SK-N-SH treated with all-trans-retinoic acid at 6 μM for 48 hours (cell line): ENCODE results near the gene GDF7.

Experiments
- ATAC-seq: fragments of 200-7000 bp; cut with Tn5 transposase; 3 replicates; pipeline ENCODE4 v1.9.1; 2020; ENCODE audit warnings: mild to moderate bottlenecking, moderate library complexity
- ARNTL ChIP-seq: fragments of 450-650 bp; formaldehyde crosslinking; IDR thresholded peaks from 2 replicates; pipeline ENCODE4 v1.5.0; 2020; ENCODE audit warnings: low read depth, mild to moderate bottlenecking, moderate library complexity, borderline replicate concordance
- BACH2 ChIP-seq: fragments of 250-450 bp; sonication (Bioruptor Pico); IDR thresholded peaks from 2 replicates; pipeline ENCODE4 v1.9.0; 2021; ENCODE audit warnings: mild to moderate bottlenecking, borderline replicate concordance
- CREB5 ChIP-seq: fragments of 250-450 bp; sonication (Bioruptor Pico); IDR thresholded peaks from 2 replicates; pipeline ENCODE4 v1.5.1; 2020; ENCODE audit warnings: low read depth, mild to moderate bottlenecking, moderate library complexity
- CSRNP3 ChIP-seq: fragments of 250-450 bp; sonication (Bioruptor Pico); IDR thresholded peaks from 2 replicates; pipeline ENCODE4 v1.5.1; 2021; ENCODE audit warnings: mild to moderate bottlenecking, moderate library complexity
- ESRRG ChIP-seq: fragments of 250-450 bp; sonication (Bioruptor Pico); IDR thresholded peaks from 2 replicates; pipeline ENCODE4 v1.6.1; 2021; ENCODE audit warnings: mild to moderate bottlenecking
- GLIS3 ChIP-seq: fragments of 250-450 bp; sonication (Bioruptor Pico); IDR thresholded peaks from 2 replicates; pipeline ENCODE4 v1.5.0; 2020; ENCODE audit warnings: mild to moderate bottlenecking, moderate library complexity
- ISL1 ChIP-seq: fragments of 250-450 bp; sonication (Bioruptor Pico); IDR thresholded peaks from 2 replicates; pipeline ENCODE4 v2.1.2; 2022; ENCODE audit warnings: mild to moderate bottlenecking, moderate library complexity
- OSR1 ChIP-seq: fragments of 250-450 bp; sonication (Bioruptor Pico); IDR thresholded peaks from 2 replicates; pipeline ENCODE4 v1.8.0; 2022; ENCODE audit warnings: moderate library complexity, mild to moderate bottlenecking, inconsistent platforms
- PATZ1 ChIP-seq: fragments of 250-450 bp; sonication (Bioruptor Pico); IDR thresholded peaks from 2 replicates; pipeline ENCODE4 v1.8.0; 2020; ENCODE audit warnings: mild to moderate bottlenecking, moderate library complexity, borderline replicate concordance
- POU6F1 ChIP-seq: fragments of 250-450 bp; sonication (Bioruptor Pico); IDR thresholded peaks from 2 replicates; pipeline ENCODE4 v1.8.0; 2021; ENCODE audit warnings: low read depth, mild to moderate bottlenecking, moderate library complexity, borderline replicate concordance
- PPARA ChIP-seq: fragments of 250-450 bp; sonication (Bioruptor Pico); IDR thresholded peaks from 2 replicates; pipeline ENCODE4 v1.5.0; 2020; ENCODE audit warnings: mild to moderate bottlenecking, borderline replicate concordance
- RARB ChIP-seq: fragments of 250-450 bp; sonication (Bioruptor Pico); IDR thresholded peaks from 2 replicates; pipeline ENCODE4 v1.8.0; 2021; ENCODE audit warnings: mild to moderate bottlenecking, moderate library complexity
- TOX ChIP-seq: fragments of 250-450 bp; sonication (Bioruptor Pico); IDR thresholded peaks from 2 replicates; pipeline ENCODE4 v1.8.0; 2021; ENCODE audit warnings: mild to moderate bottlenecking, moderate library complexity, borderline replicate concordance
- TSHZ2 ChIP-seq: fragments of 250-450 bp; sonication (Bioruptor Pico); IDR thresholded peaks from 2 replicates; pipeline ENCODE4 v1.5.0; 2020; ENCODE audit warnings: mild to moderate bottlenecking, moderate library complexity
- ZFP3 ChIP-seq: fragments of 250-450 bp; sonication (Bioruptor Pico); IDR thresholded peaks from 2 replicates; pipeline ENCODE4 v1.5.0; 2020; ENCODE audit warnings: mild to moderate bottlenecking, moderate library complexity
- ZFP30 ChIP-seq: fragments of 450-650 bp; formaldehyde crosslinking; IDR thresholded peaks from 2 replicates; pipeline ENCODE4 v1.5.0; 2022; ENCODE audit warnings: mild to moderate bottlenecking, moderate library complexity
- ZNF565 ChIP-seq: fragments of 450-650 bp; formaldehyde crosslinking; conservative IDR thresholded peaks from 2 replicates; pipeline ENCODE4 v1.5.0; 2020; ENCODE audit warnings: low read depth, mild to moderate bottlenecking, moderate library complexity
- ZNF70 ChIP-seq: fragments of 450-650 bp; formaldehyde crosslinking; IDR thresholded peaks from 2 replicates; pipeline ENCODE4 v1.5.0; 2020; ENCODE audit warnings: mild to moderate bottlenecking, moderate library complexity
- ZNF8 ChIP-seq: fragments of 450-650 bp; formaldehyde crosslinking; IDR thresholded peaks from 2 replicates; pipeline ENCODE4 v1.5.0; 2020; ENCODE audit warnings: mild to moderate bottlenecking, moderate library complexity

The GDF7 gene

GRCh38 chr2:20653695-20654534 lies 13.0 kb upstream of the GDF7 start:
- TF ChIP-seq TSHZ2 (CRISPR knock-in tag) (no peak), BACH2 (CRISPR knock-in tag) (no peak), ZFP3 (CRISPR knock-in tag) (no peak), RARB (CRISPR knock-in tag) (no peak), GLIS3 (CRISPR knock-in tag) (no peak), ESRRG (CRISPR knock-in tag) (no peak), CREB5 (CRISPR knock-in tag) (no peak), PATZ1 (CRISPR knock-in tag) (no peak), TOX (no peak), OSR1 (CRISPR knock-in tag) (no peak), ZNF70 (CRISPR knock-in tag) (no peak), ARNTL (no peak), POU6F1 (CRISPR knock-in tag) (no peak), ZNF8 (CRISPR knock-in tag) (no peak), ZFP30 (no peak), ISL1 (CRISPR knock-in tag) (no peak)
- TF ChIP-seq, all 23 proteins: peak for 0
- ATAC-seq = no peak

GRCh38 chr2:20654535-20654813 lies 12.5 kb upstream of the GDF7 start:
- no peak for TF ChIP-seq ESRRG (CRISPR knock-in tag)
- ATAC-seq = no peak

GRCh38 chr2:20656561-20656960 lies 10.4 kb upstream of the GDF7 start:
- ATAC-seq = no peak
- TF ChIP-seq PPARA = no peak
- no peak for TF ChIP-seq ESRRG (CRISPR knock-in tag)
- TF ChIP-seq TSHZ2 (CRISPR knock-in tag) = no peak
- TF ChIP-seq TOX = no peak
- TF ChIP-seq PATZ1 (CRISPR knock-in tag) = no peak
- no peak for TF ChIP-seq BACH2 (CRISPR knock-in tag)
- no peak for TF ChIP-seq ISL1 (CRISPR knock-in tag)
- TF ChIP-seq ZNF565 (CRISPR knock-in tag) = no peak
- TF ChIP-seq RARB (CRISPR knock-in tag) = no peak
- no peak for TF ChIP-seq CSRNP3 (CRISPR knock-in tag)
- no peak for TF ChIP-seq CREB5 (CRISPR knock-in tag)
- no peak for TF ChIP-seq OSR1 (CRISPR knock-in tag)
- TF ChIP-seq, all 23 proteins: peak for 0
